Measurements from ENCODE around the gene CEP112.

- no peak for TF ChIP-seq RAD21 (IDR thresholded peaks at IDR 0.05; ENCODE audit: low read length)
- no peak for TF ChIP-seq POLR2A (IDR thresholded peaks at IDR 0.05; ENCODE audit: low read depth, low read length)
- no peak for TF ChIP-seq CTCF (conservative IDR thresholded peaks at IDR 0.05; ENCODE audit: low read depth, low read length)
- no peak for TF ChIP-seq MXI1 (IDR thresholded peaks at IDR 0.05; ENCODE audit: borderline replicate concordance, low read depth, low read length)
- TF ChIP-seq MAFK (IDR thresholded peaks at IDR 0.05; ENCODE audit: low read depth, low read length) = no peak
- no peak for TF ChIP-seq RCOR1 (IDR thresholded peaks at IDR 0.05; ENCODE audit: insufficient replicate concordance, low read length)
- TF ChIP-seq CEBPB (IDR thresholded peaks at IDR 0.05; ENCODE audit: low read depth, low read length) = no peak
- TF ChIP-seq NFE2L2 (IDR thresholded peaks at IDR 0.05; ENCODE audit: low read depth, low read length) = no peak
- TF ChIP-seq RFX5 (IDR thresholded peaks at IDR 0.05; ENCODE audit: low read depth, low read length) = no peak
- no peak for TF ChIP-seq FOS (IDR thresholded peaks at IDR 0.05; ENCODE audit: low read depth, low read length)
- no peak for TF ChIP-seq USF2 (IDR thresholded peaks at IDR 0.05; ENCODE audit: low read depth, low read length)
- no peak for TF ChIP-seq ELK1 (IDR thresholded peaks at IDR 0.05; ENCODE audit: borderline replicate concordance, low read depth, low read length)
Observed at GRCh38 chr17:66000216-66000615, 191.7 kb downstream of the CEP112 start.

All from IMR-90 (cell line).